GM12878 (cell line): Measurements from ENCODE around the gene AEBP2.

Experiments used
- BCLAF1 ChIP-seq: fragments of 450-650 bp; IDR thresholded peaks from 2 replicates; pipeline ENCODE4 v1.6.1; 2017; ENCODE audit warnings: antibody characterized with exemption, mild to moderate bottlenecking, moderate library complexity
- CTCF ChIP-seq, 3 experiments: IDR thresholded peaks in 2 of 3; conservative IDR thresholded peaks in 1 of 3; 2 replicates each; pipeline ENCODE4 v1.5.1; 2011; ENCODE audit warnings: low read depth in 3 of 3, low read length in 3 of 3, mild to moderate bottlenecking in 3 of 3, control low read depth in 2 of 3, moderate library complexity in 2 of 3, inconsistent platforms in 1 of 3, mixed read lengths in 1 of 3; ENCODE audit not compliant: control insufficient read depth in 2 of 3, insufficient read depth in 1 of 3; ENCODE audit errors: extremely low read depth in 1 of 3
- EZH2 ChIP-seq: IDR thresholded peaks from 2 replicates; pipeline ENCODE4 v1.6.1; 2012; ENCODE audit warnings: low read depth, mild to moderate bottlenecking, control low read depth, inconsistent platforms, low read length, borderline replicate concordance; ENCODE audit not compliant: control insufficient read depth
- HDAC2 ChIP-seq: fragments of 200-600 bp; sonication (generic); IDR thresholded peaks from 2 replicates; pipeline ENCODE4 v1.6.1; 2017
- POLR2AphosphoS5 ChIP-seq: IDR thresholded peaks from 2 replicates; pipeline ENCODE4 v1.6.1; 2011; ENCODE audit warnings: mild to moderate bottlenecking, low read length, inconsistent platforms
- RELB ChIP-seq: fragments of 450-650 bp; IDR thresholded peaks from 2 replicates; pipeline ENCODE4 v1.6.1; 2017; ENCODE audit warnings: low read depth, mild to moderate bottlenecking, moderate library complexity
- SMC3 ChIP-seq: IDR thresholded peaks from 2 replicates; pipeline ENCODE4 v1.6.1; 2011; ENCODE audit warnings: low read length, improper control_type of control experiment, borderline replicate concordance
- STAT1 ChIP-seq: fragments of 450-650 bp; conservative IDR thresholded peaks from 2 replicates; pipeline ENCODE4 v1.6.1; 2014; ENCODE audit warnings: antibody characterized with exemption, mild to moderate bottlenecking
- TAF1 ChIP-seq: IDR thresholded peaks from 2 replicates; pipeline ENCODE4 v1.6.1; 2011; ENCODE audit warnings: mild to moderate bottlenecking, low read depth, low read length, borderline replicate concordance
- ZBTB11 ChIP-seq: fragments of 450-650 bp; formaldehyde crosslinking; IDR thresholded peaks from 2 replicates; pipeline ENCODE4 v1.5.0; 2022; ENCODE audit warnings: mild to moderate bottlenecking, missing genetic modification characterization

- no peak for TF ChIP-seq HDAC2
- no peak for TF ChIP-seq ZBTB11 (CRISPR knock-in tag)
- no peak for TF ChIP-seq STAT1
- no peak for TF ChIP-seq SMC3
- TF ChIP-seq RELB, result no peak
- no peak for TF ChIP-seq EZH2
- no peak for TF ChIP-seq CTCF (IDR thresholded peaks at IDR 0.05 in 2 of 3, conservative IDR thresholded peaks at IDR 0.05 in 1 of 3; ENCODE audit: control insufficient read depth in 2 of 3, extremely low read depth in 1 of 3, insufficient read depth in 1 of 3, low read depth in 3 of 3, low read length in 3 of 3)
- TF ChIP-seq BCLAF1, result no peak
- no peak for TF ChIP-seq POLR2AphosphoS5
- no peak for TF ChIP-seq TAF1
Observed at GRCh38 chr12:19397534-19397933, 41.8 kb upstream of the AEBP2 start.
